ENCODE results near the gene CHAC1.
A peak's percentile ranks its signal among the peaks of the same experiment; 100 is the strongest.

The CHAC1 gene

DNA sequence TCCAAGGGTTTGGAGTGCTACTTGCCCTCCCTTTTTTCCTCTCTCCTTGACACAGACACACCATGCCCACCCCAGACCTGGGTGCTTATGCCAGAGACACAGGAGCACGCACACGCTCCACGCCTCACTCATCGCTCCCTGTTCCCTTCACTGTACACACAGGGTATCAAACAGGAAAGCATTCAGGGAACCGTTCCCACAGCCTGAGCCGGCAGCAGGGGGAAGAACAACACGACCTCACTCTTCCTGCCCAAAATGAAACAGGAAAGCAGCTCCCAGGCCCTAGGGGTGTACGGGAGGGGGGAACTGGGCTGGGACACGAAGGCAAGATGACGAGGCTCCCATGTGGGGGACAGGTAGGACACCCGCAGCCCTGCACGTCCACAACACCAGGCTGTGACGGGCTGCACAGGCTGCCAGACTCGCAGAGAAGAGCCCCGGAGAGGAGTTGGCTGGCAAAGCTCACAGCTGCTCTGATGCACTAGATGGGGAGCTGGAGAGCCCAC, 12.9 kb upstream of the CHAC1 start:
- no peaks in the 10 kb centered on the region for H3K79me2 ChIP-seq (ENCODE audit: insufficient read depth, low read length)

GRCh38 chr15:40941068-40941527, 12.2 kb upstream of the CHAC1 start:
- Histone ChIP-seq H3K4me3 (ENCODE audit: low read length, poor library complexity, severe bottlenecking) (no peak overlapping the region), H3K4me1 (ENCODE audit: insufficient read depth, low read length, poor library complexity, severe bottlenecking) (peaks cover 22% of the 10 kb centered on the region), H3K9ac (ENCODE audit: low read depth, low read length, poor library complexity, severe bottlenecking) (no peak overlapping the region), H3K36me3 (ENCODE audit: insufficient read depth, low read length) (no peaks in the 10 kb centered on the region), H3K9me3 (ENCODE audit: insufficient read depth, low read depth, low read length) (no peaks in the 10 kb centered on the region), H3K79me2 (ENCODE audit: insufficient read depth, low read length) (no peaks in the 10 kb centered on the region), H3K27me3 (ENCODE audit: insufficient read depth, low read length, poor library complexity, severe bottlenecking) (no peaks in the 10 kb centered on the region), H2AFZ (ENCODE audit: low read length) (peak overlapping the region; percentile 53; the same call in 1 of the 2 replicates), H3F3A (ENCODE audit: low read depth) (peaks cover 10% of the 10 kb centered on the region; the same call in 1 of the 2 replicates), H4K20me1 (ENCODE audit: insufficient read depth, low read length, poor library complexity, severe bottlenecking) (no peaks in the 10 kb centered on the region), H3K9me2 (replicated peaks; ENCODE audit: low read depth, low read length) (no peaks in the 10 kb centered on the region), H3K4me2 (ENCODE audit: low read depth, low read length, poor library complexity, severe bottlenecking) (peak overlapping the region; percentile 26)
- TF ChIP-seq EZH2phosphoT487 (IDR thresholded peaks at IDR 0.05; ENCODE audit: borderline replicate concordance) = no peak
- TF ChIP-seq, protein P1, sequence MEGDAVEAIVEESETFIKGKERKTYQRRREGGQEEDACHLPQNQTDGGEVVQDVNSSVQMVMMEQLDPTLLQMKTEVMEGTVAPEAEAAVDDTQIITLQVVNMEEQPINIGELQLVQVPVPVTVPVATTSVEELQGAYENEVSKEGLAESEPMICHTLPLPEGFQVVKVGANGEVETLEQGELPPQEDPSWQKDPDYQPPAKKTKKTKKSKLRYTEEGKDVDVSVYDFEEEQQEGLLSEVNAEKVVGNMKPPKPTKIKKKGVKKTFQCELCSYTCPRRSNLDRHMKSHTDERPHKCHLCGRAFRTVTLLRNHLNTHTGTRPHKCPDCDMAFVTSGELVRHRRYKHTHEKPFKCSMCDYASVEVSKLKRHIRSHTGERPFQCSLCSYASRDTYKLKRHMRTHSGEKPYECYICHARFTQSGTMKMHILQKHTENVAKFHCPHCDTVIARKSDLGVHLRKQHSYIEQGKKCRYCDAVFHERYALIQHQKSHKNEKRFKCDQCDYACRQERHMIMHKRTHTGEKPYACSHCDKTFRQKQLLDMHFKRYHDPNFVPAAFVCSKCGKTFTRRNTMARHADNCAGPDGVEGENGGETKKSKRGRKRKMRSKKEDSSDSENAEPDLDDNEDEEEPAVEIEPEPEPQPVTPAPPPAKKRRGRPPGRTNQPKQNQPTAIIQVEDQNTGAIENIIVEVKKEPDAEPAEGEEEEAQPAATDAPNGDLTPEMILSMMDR (conservative IDR thresholded peaks at IDR 0.05; ENCODE audit: low read length) = no peak

More for the DNA sequence above, 12.9 kb upstream of the CHAC1 start:
- Histone ChIP-seq H3K36me3 (ENCODE audit: insufficient read depth, low read length) (no peaks in the 10 kb centered on the region), H3F3A (ENCODE audit: low read depth) (peaks cover 10% of the 10 kb centered on the region; the same call in 1 of the 2 replicates), H3K9me3 (ENCODE audit: insufficient read depth, low read depth, low read length) (no peaks in the 10 kb centered on the region), H3K4me1 (ENCODE audit: insufficient read depth, low read length, poor library complexity, severe bottlenecking) (peaks cover 22% of the 10 kb centered on the region), H4K20me1 (ENCODE audit: insufficient read depth, low read length, poor library complexity, severe bottlenecking) (no peaks in the 10 kb centered on the region), H3K27me3 (ENCODE audit: insufficient read depth, low read length, poor library complexity, severe bottlenecking) (no peaks in the 10 kb centered on the region), H2AFZ (ENCODE audit: low read length) (peak overlapping the region; percentile 41; the same call in 1 of the 2 replicates), H3K4me3 (ENCODE audit: low read length, poor library complexity, severe bottlenecking) (no peak overlapping the region), H3K4me2 (ENCODE audit: low read depth, low read length, poor library complexity, severe bottlenecking) (peak overlapping the region; percentile 26), H3K9me2 (replicated peaks; ENCODE audit: low read depth, low read length) (no peaks in the 10 kb centered on the region), H3K9ac (ENCODE audit: low read depth, low read length, poor library complexity, severe bottlenecking) (no peak overlapping the region)
- TF ChIP-seq, protein P1 (conservative IDR thresholded peaks at IDR 0.05; ENCODE audit: low read length) = no peak
- TF ChIP-seq EZH2phosphoT487 (IDR thresholded peaks at IDR 0.05; ENCODE audit: borderline replicate concordance) = no peak

- peaks cover 10% of the 10 kb centered on the region; the same call in 1 of the 2 replicates for H3F3A ChIP-seq (ENCODE audit: low read depth)
- no peaks in the 10 kb centered on the region for H4K20me1 ChIP-seq (ENCODE audit: insufficient read depth, low read length, poor library complexity, severe bottlenecking)
- H3K9ac ChIP-seq (ENCODE audit: low read depth, low read length, poor library complexity, severe bottlenecking) = peak overlapping the region; percentile 72
- H3K4me3 ChIP-seq (ENCODE audit: low read length, poor library complexity, severe bottlenecking) = peak overlapping the region; percentile 74
- no peaks in the 10 kb centered on the region for H3K9me3 ChIP-seq (ENCODE audit: insufficient read depth, low read depth, low read length)
- peak overlapping the region; percentile 92 for H3K4me2 ChIP-seq (ENCODE audit: low read depth, low read length, poor library complexity, severe bottlenecking)
- H3K27me3 ChIP-seq (ENCODE audit: insufficient read depth, low read length, poor library complexity, severe bottlenecking) = no peaks in the 10 kb centered on the region
- H3K79me2 ChIP-seq (ENCODE audit: insufficient read depth, low read length) = no peaks in the 10 kb centered on the region
- H2AFZ ChIP-seq (ENCODE audit: low read length) = peak overlapping the region; percentile 97
- H3K9me2 ChIP-seq (replicated peaks; ENCODE audit: low read depth, low read length) = no peaks in the 10 kb centered on the region
- TF ChIP-seq, protein P1 (conservative IDR thresholded peaks at IDR 0.05; ENCODE audit: low read length) = no peak; the same call in 1 of the 2 replicates
- no peak for TF ChIP-seq EZH2phosphoT487 (IDR thresholded peaks at IDR 0.05; ENCODE audit: borderline replicate concordance)
- no peaks in the 10 kb centered on the region for H3K36me3 ChIP-seq (ENCODE audit: insufficient read depth, low read length)
- H3K4me1 ChIP-seq (ENCODE audit: insufficient read depth, low read length, poor library complexity, severe bottlenecking) = peaks cover 22% of the 10 kb centered on the region
Measured at GRCh38 chr15:40941528-40942336, 11.5 kb upstream of the CHAC1 start.
